Cardiac septum (tissue), 1 donor: Measurements from ENCODE around the gene ICE2. TPM values are rescaled to one million over a fixed set of nuclear protein-coding genes. Genes with fewer than 3 reads are reported as not detected.

ENCODE experiments used
- DNase-seq: peaks from one replicate; pipeline ENCODE4 v3.0.0-alpha.2; 2020; ENCODE audit warnings: low spot score
- intact Hi-C: fragments of 100-400 bp; cut with DNase I; formaldehyde crosslinking; loops from one replicate; pipeline ENCODE4 v1.14.0; 2022
- total RNA-seq: library from RNA; stranded (reverse); fragmentation: NEBNext Ultra II Directional; extraction: Animal tissue kit (Norgen Biotek cat#: 25700); gene quantifications from one replicate; pipeline ENCODE4 v1.2.1, GENCODE V29; 2021
- donor health status: DM: no; HTN: no; CAD: no.

Gene ICE2
- total RNA-seq, 1 donor from 2014 or later, result 29.7 TPM

DNA sequence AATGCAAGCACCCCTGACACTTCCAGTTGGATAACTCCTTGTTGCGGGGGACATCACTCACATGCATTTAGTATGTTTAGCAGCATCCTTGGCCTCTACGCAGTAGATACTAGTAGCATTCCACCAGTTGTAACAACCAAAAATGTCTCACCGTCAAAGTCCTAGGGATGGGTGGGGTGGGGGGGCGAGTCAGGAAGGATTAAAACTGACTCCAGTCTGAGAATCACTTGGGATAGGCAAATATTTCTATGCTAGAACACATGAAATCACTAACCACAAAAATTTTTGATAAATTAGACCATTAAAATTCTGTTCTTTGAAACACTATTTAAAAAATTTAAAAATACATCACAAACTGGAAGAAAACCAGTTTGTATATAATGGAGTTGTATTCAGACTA, 18.0 kb downstream of the ICE2 start:
- DNase-seq, result no peak
- intact Hi-C loops, result no loop called here

DNA sequence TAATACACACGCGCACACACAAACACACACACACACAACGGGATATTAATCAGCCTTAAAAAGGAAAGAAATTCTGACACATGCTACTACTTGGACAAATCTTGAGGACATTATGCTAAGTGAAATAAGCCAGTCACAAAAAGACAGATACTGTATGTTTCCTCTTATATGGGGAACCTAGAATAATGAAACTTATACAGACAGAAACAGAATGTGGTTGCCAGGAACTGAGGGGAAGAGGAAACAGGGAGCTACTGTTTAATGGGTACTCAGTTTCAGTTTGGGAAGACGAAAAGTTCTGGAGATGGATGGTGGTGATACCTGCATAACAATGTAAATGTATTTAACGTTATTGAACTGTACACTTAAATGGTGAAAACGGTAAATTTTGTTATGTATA, 20.2 kb downstream of the ICE2 start:
- intact Hi-C loops, result no loop called here
- DNase-seq, result no peak

DNA sequence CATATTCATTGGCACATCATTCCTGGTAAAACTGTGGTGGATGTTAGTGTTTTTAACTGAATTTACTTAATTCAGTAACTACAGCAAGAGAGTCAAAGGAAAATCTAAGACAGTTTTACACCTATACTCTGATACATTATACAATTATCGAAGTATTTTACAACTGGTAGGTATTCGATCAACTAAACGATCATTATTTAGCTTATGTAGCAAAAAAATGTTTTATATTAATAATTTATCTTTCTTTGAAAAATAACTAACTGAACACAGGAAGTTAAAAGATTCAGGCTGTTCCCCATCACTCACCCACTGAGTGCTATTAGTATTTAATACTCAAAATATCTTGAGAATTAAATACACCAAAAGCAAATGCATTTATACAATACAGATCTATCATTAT, 21.0 kb downstream of the ICE2 start:
- intact Hi-C loops, result no loop called here
- no peak for DNase-seq

DNA sequence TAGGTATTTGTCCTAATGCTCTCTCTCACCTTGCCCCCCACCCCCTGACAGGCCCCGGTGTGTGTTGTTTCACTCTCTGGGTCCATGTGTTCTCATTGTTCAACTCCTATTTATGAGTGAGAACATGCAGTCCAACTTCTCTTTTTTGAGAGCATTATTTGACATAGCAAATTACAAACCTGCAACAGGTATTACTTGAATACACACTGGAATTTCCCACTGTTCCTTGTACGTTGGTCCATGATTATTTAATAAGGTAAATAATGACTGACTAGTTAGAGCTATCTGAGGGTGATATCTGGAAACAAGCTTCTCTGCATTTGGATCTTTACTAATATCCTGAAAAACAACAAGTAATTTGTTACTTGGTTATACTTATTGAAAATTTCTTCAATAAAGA, 24.1 kb downstream of the ICE2 start:
- intact Hi-C loops, result no loop called here
- no peak for DNase-seq

DNA sequence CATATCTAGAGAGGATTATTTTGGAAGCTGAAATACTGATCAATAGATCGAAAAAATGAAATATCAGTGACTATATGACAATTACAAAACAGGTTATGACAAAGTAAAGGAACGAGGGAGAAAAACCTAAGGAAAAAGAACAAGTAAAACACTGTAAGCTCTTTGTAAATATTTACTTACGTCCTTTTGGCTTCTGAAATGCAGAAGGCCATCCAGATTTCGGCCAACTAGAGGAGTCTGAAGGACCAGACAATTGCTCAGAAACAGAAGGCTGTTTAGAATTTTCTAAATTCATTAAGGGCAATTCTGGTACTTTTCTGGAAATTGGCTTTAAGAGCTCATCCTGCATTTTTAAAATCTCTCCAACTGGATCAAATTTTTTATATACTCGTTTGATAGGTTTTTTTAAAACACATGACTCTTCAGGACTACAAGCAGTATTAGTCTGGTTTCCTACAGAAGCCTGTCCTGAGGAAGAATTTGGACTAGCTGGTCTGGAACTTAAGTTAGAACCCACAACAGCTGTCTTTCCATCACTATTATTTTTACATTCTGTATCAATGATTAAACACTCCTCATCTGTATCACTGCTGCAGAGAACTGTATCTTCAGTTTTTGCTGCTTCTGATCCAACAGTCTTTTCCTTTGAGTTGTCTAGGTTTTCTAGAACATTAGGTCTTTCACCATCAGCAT, 30.1 kb downstream of the ICE2 start:
- intact Hi-C loops, result loop anchor here (10.0 kb wide), 1 partner anchor 124 kb away; no protein-coding TSS in a partner anchor
- no peak for DNase-seq

DNA sequence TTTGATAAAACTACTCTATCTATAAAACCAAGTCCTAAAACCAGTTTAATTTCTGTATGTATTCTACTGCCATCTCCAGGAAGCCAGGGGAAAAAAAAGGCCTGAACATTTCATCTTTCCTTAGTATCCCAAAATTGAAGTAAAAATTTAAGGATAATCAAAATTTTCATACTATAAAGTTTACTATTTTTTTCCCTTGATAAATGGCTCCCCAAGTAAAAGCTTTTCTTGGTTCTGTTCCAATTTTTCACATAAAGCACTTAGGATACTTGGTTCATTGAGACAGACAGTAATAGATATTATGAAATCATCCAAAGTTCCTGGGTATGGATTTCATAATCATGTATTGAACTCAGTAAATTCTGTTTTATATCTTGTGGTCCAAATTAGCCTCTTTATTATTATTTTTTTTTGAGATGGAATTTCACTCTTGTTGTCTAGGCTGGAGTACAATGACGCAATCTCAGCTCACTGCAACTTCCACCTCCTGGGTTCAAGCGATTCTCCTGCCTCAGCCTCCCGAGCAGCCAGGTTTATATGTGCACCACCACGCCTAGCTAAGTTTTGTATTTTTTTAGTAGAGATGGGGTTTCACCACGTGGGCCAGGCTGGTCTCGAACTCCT, 34.5 kb downstream of the ICE2 start:
- intact Hi-C loops, result loop anchor here (2.0 to 10.0 kb wide), 2 partner anchors 86 to 120 kb away; no protein-coding TSS in a partner anchor

DNA sequence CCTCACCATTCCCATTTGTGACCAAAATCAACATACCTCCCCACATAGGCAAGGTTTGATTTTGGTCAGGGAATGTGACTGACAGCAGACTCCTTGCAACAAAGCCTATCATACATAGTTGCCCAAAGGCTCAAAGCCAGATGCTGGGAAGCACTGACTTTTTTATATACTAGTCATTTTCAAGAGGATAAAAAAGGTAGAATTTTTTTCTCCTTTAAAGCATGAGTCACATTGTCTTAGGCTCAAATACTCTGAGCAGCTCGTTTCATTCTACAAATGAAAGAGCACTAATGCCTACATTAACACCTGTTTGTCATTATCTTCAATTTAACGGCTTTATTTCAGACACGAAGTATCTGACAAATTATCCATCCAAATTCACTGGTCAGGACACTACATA, 36.2 kb downstream of the ICE2 start:
- intact Hi-C loops, result loop anchor here (10.0 kb wide), 1 partner anchor 118 kb away; no protein-coding TSS in a partner anchor
- DNase-seq, result no peak

More for the DNA sequence above, 34.5 kb downstream of the ICE2 start:
- no peak for DNase-seq

DNA sequence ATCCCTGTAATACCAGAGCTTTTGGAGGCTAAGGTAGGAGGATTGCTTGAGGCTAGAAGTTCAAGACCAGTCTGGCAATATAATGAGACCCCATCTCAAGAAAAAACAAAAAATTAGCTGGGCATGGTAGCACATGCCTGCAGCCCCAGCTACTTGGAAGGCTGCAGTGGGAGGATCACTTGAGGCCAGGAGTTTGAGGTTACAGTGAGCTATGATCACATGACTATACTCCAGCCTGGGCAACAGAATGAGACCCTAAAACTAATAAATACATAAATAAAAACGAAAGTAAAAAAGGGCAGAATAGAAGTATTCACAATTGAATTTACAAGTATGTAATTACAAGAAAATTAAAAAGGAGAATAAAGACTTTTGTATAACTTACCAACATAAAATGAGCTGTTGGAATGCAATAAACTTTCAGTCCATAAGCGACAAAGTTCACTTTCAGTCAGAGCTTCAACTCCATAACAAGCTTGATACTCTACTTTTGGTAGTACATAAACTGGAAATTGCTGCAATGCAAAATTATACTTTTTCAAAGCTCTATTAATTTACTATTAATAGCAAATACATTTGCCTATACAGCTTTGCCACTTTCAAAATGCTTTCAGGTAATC, 36.8 kb downstream of the ICE2 start:
- no peak for DNase-seq
- intact Hi-C loops, result loop anchor here (10.0 kb wide), 1 partner anchor 117 kb away; no protein-coding TSS in a partner anchor

DNA sequence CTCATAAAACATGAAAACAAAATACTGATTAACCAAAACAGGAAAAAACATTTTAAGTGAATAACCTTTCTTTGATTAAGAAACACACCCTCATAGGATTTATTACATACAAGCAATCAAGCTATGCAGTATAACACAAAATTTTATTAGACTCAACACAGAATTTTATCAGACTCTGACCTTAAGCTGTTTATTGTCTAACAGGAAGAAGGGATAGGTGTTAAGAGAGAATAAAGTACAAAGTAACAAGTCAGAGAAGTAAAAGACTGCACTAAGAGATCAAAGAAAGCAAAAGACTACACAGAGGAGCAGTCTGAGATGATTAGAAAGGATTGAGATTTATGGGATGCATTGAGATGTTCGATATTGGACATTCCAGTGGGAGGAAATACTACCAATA, 37.6 kb downstream of the ICE2 start:
- intact Hi-C loops, result loop anchor here (10.0 kb wide), 1 partner anchor 117 kb away; no protein-coding TSS in a partner anchor
- DNase-seq, result no peak

DNA sequence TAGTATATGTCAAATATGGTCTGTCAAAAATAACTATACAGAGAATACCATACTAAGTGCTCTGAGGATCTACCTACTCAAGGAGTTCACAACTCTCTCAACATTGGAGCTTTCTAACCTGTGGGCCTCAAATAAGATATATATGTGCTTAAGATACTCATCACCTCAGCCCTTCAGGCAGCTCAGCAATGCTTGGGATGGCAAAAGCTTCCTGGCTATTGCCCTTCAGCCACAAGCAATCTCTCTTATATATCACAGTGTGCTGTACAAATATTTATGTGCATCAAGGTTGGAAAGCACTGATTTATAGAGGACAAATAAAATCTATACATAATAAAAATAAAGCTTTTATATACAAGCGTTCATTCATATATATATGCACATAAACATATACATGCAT, 40.3 kb downstream of the ICE2 start:
- intact Hi-C loops, result no loop called here
- DNase-seq, result no peak

DNA sequence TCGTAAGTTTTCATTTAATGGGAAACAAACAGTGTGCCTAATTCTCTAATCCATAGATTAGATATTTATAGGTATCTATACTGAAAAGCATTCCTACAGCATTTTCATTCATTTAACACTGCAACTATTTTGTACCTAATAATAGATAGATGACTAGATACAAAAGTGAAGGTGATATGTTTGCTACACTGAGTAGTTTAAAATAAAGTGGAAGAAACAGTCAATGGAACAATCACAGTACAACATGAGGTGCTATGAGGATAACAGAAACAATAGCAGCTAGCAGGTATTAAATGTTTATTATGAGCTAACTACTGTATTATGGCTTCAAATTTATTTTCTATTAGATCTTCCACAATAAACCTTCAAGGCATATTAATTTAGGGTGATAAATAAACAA, 50.0 kb downstream of the ICE2 start:
- DNase-seq, result no peak
- intact Hi-C loops, result loop anchor here (5.0 kb wide), 1 partner anchor 57 kb away; no protein-coding TSS in a partner anchor

DNA sequence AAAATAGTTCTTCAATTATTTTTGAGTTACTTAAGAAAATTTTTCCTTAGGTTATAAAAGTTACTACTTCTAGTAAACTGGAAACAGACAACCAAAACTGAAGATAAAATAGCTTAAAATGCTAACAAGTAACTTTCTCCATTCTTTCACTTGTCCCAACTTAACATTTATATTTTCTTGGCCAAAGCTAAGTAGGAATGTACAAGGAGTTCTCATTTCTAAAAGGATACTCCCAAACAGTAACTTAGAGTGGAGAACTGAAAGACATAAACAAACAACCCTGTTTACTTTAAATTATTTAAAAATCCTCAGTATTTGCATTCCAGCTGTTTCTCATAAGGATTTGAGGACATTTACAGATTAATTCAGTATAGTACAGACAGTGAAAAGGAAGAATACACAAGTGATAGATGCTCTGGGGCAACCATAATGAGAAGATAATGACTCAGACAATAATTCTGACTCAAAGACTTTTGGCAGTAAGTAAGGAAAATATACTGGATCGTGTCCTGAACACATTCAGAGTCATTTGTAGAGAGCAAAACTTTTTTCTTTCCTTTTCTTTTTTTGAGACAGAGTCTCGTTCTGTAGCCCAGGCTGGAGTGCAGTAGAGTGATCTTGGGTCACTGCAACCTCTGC, 52.0 kb downstream of the ICE2 start:
- DNase-seq, result no peak
- intact Hi-C loops, result loop anchor here (5.0 kb wide), 1 partner anchor 55 kb away; no protein-coding TSS in a partner anchor

DNA sequence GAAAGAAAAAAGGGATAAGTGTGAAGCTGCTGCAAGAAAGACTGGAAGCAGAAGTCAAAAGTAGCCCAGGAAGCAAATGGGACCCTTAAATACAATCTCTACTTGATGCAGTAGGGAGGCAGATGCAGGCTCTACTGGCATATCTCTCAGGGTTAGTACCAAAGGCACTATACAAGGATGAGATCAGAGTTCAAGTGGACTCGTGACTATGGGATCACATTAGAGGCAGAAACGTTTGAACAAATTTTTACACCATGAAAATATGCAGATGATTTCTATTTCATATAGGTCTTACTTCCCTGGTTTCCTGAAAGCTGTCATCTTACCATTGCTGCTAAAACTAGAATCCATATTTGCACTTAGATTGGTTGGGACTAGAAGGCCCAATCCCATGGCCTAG, 53.5 kb downstream of the ICE2 start:
- intact Hi-C loops, result loop anchor here (5.0 kb wide), 1 partner anchor 53 kb away; no protein-coding TSS in a partner anchor
- DNase-seq, result no peak

DNA sequence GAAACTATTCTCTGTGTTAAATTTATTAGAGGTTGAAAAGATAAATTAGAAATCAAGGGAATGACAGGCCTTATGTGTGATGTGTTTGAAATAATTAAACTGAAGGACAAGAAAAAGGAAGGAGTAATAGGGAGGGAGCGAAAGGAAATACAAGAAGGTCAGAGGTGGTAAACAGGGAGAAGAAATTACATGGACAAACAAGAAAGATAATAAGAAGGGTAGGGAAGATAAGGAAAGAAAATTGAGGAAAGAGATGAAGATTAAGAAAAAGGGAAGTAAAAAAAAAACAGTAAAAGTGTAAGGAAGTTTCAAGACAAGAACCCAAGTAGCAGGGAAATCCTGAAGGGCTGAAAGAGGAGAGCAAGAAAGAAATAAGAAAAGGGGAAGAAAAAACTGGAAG, 54.9 kb downstream of the ICE2 start:
- intact Hi-C loops, result no loop called here
- DNase-seq, result no peak

DNA sequence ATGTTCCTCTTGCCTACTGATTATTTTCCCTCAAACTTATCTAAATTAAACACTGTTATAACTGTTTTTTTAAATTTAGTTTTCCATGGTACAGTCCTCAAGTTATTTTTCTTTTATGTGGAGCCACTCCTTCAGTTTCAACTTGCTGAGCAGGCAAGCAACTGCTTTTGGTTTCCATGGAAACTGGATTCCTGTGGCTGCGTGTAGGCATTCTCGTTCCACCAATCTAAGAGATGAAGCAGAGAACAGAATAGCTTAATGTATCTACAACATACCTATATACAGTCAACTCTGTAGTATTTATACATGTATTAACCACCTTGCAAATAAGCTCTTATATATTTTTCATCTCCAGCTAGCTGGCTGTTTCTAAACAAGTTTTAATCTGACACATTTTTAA, 55.4 kb downstream of the ICE2 start:
- DNase-seq, result no peak
- intact Hi-C loops, result no loop called here

DNA sequence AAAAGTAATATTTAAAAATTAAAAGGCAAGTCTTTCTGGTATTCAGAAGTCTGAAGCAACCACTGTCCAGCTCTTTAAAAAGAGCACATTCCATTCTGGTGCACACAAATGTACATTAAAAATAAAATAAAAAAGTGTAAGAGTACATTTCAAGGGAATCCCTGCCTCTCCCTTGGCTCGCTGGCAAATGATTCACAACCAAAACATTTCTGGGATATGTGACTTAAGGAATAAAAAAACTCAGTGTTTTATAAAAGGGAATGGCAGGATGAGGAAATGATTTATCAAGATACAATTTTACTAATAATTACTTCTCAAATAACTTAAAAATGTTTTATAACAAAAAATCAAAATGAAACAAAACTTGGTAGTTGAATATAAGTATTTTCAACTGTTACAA, 57.4 kb downstream of the ICE2 start:
- intact Hi-C loops, result no loop called here
- DNase-seq, result no peak

DNA sequence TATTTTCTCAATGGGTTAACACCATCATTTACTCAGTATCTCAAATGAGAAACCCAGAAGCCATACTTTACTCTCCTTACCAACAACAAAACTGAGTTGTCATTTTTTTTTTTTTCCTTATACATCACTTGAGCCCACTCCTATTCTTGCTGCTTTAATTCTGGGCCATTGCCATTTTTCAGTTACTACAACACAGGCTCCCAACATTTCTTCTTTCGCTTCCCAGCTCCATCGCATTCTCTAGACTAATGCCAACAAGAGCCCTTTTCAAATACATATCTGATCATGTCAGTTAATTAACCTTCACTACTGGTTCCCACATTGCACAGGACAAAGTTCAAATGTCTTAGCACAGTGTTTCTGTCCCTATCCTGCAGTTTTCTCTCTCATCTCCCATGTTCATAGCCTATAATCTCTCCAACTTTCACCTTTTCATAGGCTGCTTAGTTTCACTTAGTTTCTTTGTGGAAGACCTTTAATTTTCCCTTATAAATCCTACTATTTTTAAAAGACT, 58.7 kb downstream of the ICE2 start:
- no peak for DNase-seq
- intact Hi-C loops, result no loop called here

DNA sequence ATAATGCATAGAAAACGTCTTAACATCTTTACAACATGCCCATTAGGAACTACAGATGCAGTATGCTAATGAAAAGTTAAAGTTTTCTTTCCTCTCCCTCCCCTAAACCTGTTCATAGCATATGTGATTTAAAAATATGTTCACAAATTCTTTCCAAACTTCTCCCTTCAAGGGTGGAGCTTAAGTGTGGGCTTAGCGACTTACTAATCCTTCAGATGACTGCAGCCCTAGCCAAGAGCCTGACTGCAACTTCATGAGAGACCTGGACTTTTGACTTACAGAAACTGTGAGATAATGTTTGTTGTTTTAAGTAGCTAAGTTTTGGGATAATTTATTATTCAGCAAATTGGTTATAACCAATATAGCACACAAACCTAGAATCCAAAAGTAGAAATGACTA, 59.2 kb downstream of the ICE2 start:
- intact Hi-C loops, result no loop called here
- DNase-seq, result no peak

DNA sequence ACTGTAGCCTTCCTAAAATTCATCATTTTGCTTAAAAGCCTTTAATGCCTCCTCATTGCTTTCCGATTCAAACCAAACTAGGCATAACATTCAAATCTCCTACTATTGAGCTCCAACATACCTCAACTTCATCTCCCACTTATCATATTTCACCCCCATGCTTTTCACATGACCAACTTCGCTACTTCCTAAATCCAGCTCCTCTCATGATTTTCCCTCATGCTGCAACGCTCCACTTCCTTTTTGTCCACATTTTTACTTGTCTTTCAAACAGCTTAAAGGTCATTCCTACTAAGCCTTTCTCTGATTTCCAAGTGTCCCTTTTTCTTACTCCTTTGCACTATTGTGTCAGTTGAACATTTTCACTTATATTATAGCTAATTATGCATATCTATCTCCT, 60.8 kb downstream of the ICE2 start:
- intact Hi-C loops, result no loop called here

DNA sequence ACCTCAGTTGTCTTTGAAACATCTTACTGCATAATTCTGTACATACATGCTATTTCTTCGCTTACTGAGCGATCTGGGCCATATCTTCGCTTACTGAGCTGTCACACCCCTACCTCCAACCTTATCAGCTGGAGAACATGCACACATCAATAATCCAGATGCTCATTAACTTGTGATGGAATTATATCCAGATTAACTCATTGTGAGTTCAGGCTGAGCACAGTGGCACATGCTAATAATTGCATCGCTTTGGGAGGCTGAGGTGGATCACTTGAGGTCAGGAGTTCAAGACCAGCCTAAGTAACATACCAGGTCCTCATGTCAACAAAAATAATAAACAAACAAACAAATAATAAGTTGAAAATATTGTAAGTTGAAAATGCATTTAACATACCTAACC, 61.8 kb downstream of the ICE2 start:
- no peak for DNase-seq
- intact Hi-C loops, result no loop called here

More for the DNA sequence above, 60.8 kb downstream of the ICE2 start:
- DNase-seq, result no peak
